Effector CD4-positive, alpha-beta T cell (primary cell): Measurements from ENCODE around the gene FGF14.

Experiments used
- DNase-seq: peaks from one replicate; pipeline ENCODE4 v3.0.0-alpha.2; 2020

The FGF14 gene

GRCh38 chr13:102237230-102237629 lies 164.6 kb downstream of the FGF14 start:
- DNase-seq: no peak

GRCh38 chr13:102236830-102237229 lies 165.0 kb downstream of the FGF14 start:
- no peak for DNase-seq

GRCh38 chr13:102236341-102236740 lies 165.5 kb downstream of the FGF14 start:
- no peak for DNase-seq

GRCh38 chr13:102235689-102236088 lies 166.2 kb downstream of the FGF14 start:
- no peak for DNase-seq

- no peak for DNase-seq
Measured at GRCh38 chr13:102234618-102235017, 167.2 kb downstream of the FGF14 start.

- DNase-seq: no peak
Measured at GRCh38 chr13:102233566-102234208, 168.2 kb downstream of the FGF14 start.

- DNase-seq: no peak
Measured at GRCh38 chr13:102231479-102231878, 170.4 kb downstream of the FGF14 start.

- no peak for DNase-seq
Measured at GRCh38 chr13:102227741-102228140, 174.1 kb downstream of the FGF14 start.

- no peak for DNase-seq
Measured at GRCh38 chr13:102226591-102226990, 175.3 kb downstream of the FGF14 start.

GRCh38 chr13:102225892-102226291 lies 176.0 kb downstream of the FGF14 start:
- DNase-seq: no peak

GRCh38 chr13:102220681-102221228 lies 181.1 kb downstream of the FGF14 start:
- no peak for DNase-seq

GRCh38 chr13:102214956-102215355 lies 186.9 kb downstream of the FGF14 start:
- DNase-seq: no peak

GRCh38 chr13:102212729-102213128 lies 189.1 kb downstream of the FGF14 start:
- no peak for DNase-seq

GRCh38 chr13:102208347-102208746 lies 193.5 kb downstream of the FGF14 start:
- no peak for DNase-seq

GRCh38 chr13:102207680-102208342 lies 194.0 kb downstream of the FGF14 start:
- DNase-seq: no peak

- no peak for DNase-seq
Measured at GRCh38 chr13:102203718-102204117, 198.1 kb downstream of the FGF14 start.

GRCh38 chr13:102198418-102199311 lies 203.2 kb downstream of the FGF14 start:
- no peak for DNase-seq

GRCh38 chr13:102197193-102197592 lies 204.7 kb downstream of the FGF14 start:
- no peak for DNase-seq

GRCh38 chr13:102195566-102196462 lies 206.0 kb downstream of the FGF14 start:
- DNase-seq: no peak

- DNase-seq: no peak
Measured at GRCh38 chr13:102192858-102193257, 209.0 kb downstream of the FGF14 start.

GRCh38 chr13:102191951-102192502 lies 209.8 kb downstream of the FGF14 start:
- DNase-seq: no peak

- no peak for DNase-seq
Measured at GRCh38 chr13:102190930-102191329, 210.9 kb downstream of the FGF14 start.
